Gastrocnemius medialis (tissue), 4 donors: ENCODE measurements around the gene SIDT2.
A peak's percentile ranks its signal among the peaks of the same experiment; 100 is the strongest.

Experiments used
- POLR2A ChIP-seq, 2 donors: fragments of 450-650 bp; IDR thresholded peaks; one replicate each; pipeline ENCODE4 v1.6.1; 2017; ENCODE audit warnings: antibody characterized with exemption in 2 of 2, mild to moderate bottlenecking in 2 of 2, moderate library complexity in 2 of 2
- TF ChIP-seq, protein P1 (sequence below), 5 experiments: fragments of 450-650 bp in 3 of 5; fragments of 200-600 bp in 2 of 5; sonication (generic) in 2 of 5; IDR thresholded peaks in 4 of 5; conservative IDR thresholded peaks in 1 of 5; 1 replicate in 4 of 5; 2 replicates in 1 of 5; pipeline ENCODE4 v1.5.1; 2016 to 2019; ENCODE audit warnings: antibody characterized with exemption in 5 of 5, mild to moderate bottlenecking in 3 of 5, moderate library complexity in 3 of 5

DNA sequence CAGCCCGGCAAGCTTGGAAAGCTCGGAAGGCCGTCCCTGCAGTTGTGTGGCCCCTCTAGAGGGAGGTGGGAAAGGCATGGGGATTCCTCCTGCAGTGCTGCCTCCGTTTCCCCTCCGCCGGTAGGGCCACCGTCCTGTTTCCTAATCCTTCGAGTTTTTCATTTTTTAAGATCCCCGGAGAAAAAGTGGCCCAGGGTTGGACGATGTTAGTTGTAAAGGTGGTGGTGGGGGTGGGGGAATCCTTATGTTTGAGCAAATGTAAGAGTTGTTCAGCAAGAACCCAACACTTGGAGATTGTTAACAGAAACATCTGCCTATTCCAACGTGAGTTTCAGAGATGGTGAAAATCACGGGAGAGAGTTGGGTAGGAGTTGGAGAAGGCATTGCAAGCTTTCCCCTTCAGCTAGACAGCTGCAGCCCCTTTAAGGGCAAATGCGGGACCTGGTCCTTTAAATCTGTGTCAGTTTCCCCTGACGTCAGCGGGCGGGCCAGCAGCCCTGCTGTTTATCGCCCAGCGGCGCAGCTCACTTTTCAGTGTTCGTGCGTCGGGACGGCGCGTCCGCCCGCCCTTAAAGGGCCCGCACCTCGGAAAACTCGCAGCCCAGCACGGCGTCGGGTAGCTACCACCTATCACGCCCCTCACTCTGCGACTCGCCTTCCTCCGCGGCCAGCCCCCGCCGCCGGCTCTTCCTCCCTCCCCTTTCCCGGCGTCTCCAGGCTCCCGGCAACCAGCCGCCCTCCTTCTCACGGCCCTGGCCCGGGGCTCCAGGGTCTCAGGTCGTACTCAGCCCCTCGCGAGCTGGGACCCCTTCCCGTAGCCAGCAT is at the start of gene SIDT2:
- peak; percentile 84 to 95 for TF ChIP-seq POLR2A (IDR thresholded peaks at IDR 0.05)
- TF ChIP-seq, protein P1, sequence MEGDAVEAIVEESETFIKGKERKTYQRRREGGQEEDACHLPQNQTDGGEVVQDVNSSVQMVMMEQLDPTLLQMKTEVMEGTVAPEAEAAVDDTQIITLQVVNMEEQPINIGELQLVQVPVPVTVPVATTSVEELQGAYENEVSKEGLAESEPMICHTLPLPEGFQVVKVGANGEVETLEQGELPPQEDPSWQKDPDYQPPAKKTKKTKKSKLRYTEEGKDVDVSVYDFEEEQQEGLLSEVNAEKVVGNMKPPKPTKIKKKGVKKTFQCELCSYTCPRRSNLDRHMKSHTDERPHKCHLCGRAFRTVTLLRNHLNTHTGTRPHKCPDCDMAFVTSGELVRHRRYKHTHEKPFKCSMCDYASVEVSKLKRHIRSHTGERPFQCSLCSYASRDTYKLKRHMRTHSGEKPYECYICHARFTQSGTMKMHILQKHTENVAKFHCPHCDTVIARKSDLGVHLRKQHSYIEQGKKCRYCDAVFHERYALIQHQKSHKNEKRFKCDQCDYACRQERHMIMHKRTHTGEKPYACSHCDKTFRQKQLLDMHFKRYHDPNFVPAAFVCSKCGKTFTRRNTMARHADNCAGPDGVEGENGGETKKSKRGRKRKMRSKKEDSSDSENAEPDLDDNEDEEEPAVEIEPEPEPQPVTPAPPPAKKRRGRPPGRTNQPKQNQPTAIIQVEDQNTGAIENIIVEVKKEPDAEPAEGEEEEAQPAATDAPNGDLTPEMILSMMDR (IDR thresholded peaks at IDR 0.05 in 4 of 5, conservative IDR thresholded peaks at IDR 0.05 in 1 of 5) = peak in 1 of 5 experiments; percentile 26
